CD4-positive, alpha-beta T cell treated with Interleukin-4 for 1 hour (primary cell): Measurements from ENCODE around the gene CLIP4.

Experiments used
- DNase-seq, 2 donors: peaks; one replicate each; pipeline ENCODE4 v3.0.0-alpha.2; 2020 to 2022

The CLIP4 gene

GRCh38 chr2:29192526-29192925 is 77.3 kb downstream of the CLIP4 start:
- no peak for DNase-seq

- DNase-seq, result no peak
Measured at GRCh38 chr2:29193111-29193510, 77.9 kb downstream of the CLIP4 start.

- DNase-seq, result no peak
Measured at GRCh38 chr2:29193681-29194080, 78.5 kb downstream of the CLIP4 start.

- DNase-seq, result no peak
Measured at GRCh38 chr2:29195796-29196195, 80.6 kb downstream of the CLIP4 start.

- peak; percentile 75 to 78 for DNase-seq
Measured at GRCh38 chr2:29196792-29197788, 81.9 kb downstream of the CLIP4 start.

GRCh38 chr2:29201979-29202378 is 86.8 kb downstream of the CLIP4 start:
- DNase-seq, result no peak

GRCh38 chr2:29202819-29203495 is 87.7 kb downstream of the CLIP4 start:
- DNase-seq, result no peak

- no peak for DNase-seq
Measured at GRCh38 chr2:29206941-29207340, 91.7 kb downstream of the CLIP4 start.

- DNase-seq, result no peak
Measured at GRCh38 chr2:29207352-29208148, 92.3 kb downstream of the CLIP4 start.

GRCh38 chr2:29209551-29209950 is 94.3 kb downstream of the CLIP4 start:
- DNase-seq, result no peak

- DNase-seq, result no peak
Measured at GRCh38 chr2:29212009-29212408, 96.8 kb downstream of the CLIP4 start.

GRCh38 chr2:29213888-29214291 is 98.7 kb downstream of the CLIP4 start:
- no peak for DNase-seq

GRCh38 chr2:29215073-29215472 is 99.9 kb downstream of the CLIP4 start:
- DNase-seq, result no peak

- no peak for DNase-seq
Measured at GRCh38 chr2:29215739-29216608, 100.8 kb downstream of the CLIP4 start.

GRCh38 chr2:29216609-29216909 is 101.3 kb downstream of the CLIP4 start:
- DNase-seq, result no peak

GRCh38 chr2:29218071-29218470 is 102.9 kb downstream of the CLIP4 start:
- no peak for DNase-seq

- DNase-seq, result no peak
Measured at GRCh38 chr2:29218550-29219125, 103.4 kb downstream of the CLIP4 start.

- no peak for DNase-seq
Measured at GRCh38 chr2:29219374-29219773, 104.2 kb downstream of the CLIP4 start.

GRCh38 chr2:29220506-29221270 is 105.5 kb downstream of the CLIP4 start:
- DNase-seq, result no peak

GRCh38 chr2:29222381-29223179 is 107.4 kb downstream of the CLIP4 start:
- no peak for DNase-seq
